ENCODE measurements around the gene SNX24.

Gene SNX24

GRCh38 chr5:122981846-122982245 lies 136.4 kb downstream of the SNX24 start:
- H3K4me2 ChIP-seq (ENCODE audit: low read depth, low read length, poor library complexity, severe bottlenecking): no peak overlapping the region
- no peaks in the 10 kb centered on the region for H4K20me1 ChIP-seq (ENCODE audit: low read depth, low read length)
- no peaks in the 10 kb centered on the region for H3K9me2 ChIP-seq (replicated peaks; ENCODE audit: insufficient read depth, low read length)
- H3K36me3 ChIP-seq (ENCODE audit: low read length): no peaks in the 10 kb centered on the region
- no peak overlapping the region for H3K9ac ChIP-seq (ENCODE audit: low read length)
- TF ChIP-seq EZH2phosphoT487 (conservative IDR thresholded peaks at IDR 0.05; ENCODE audit: low read length): no peak
- no peak for TF ChIP-seq CTCF (IDR thresholded peaks at IDR 0.05; ENCODE audit: insufficient read depth, low read length, poor library complexity, severe bottlenecking)
- no peaks in the 10 kb centered on the region for H3K27me3 ChIP-seq (ENCODE audit: low read length)
- no peaks in the 10 kb centered on the region for H3K79me2 ChIP-seq (ENCODE audit: insufficient read depth, low read length)
- H3K9me3 ChIP-seq (ENCODE audit: insufficient read depth, low read length): no peaks in the 10 kb centered on the region
- H3K4me3 ChIP-seq (ENCODE audit: insufficient read depth, low read length, poor library complexity, severe bottlenecking): no peak overlapping the region
- no peaks in the 10 kb centered on the region for H3F3A ChIP-seq (ENCODE audit: insufficient read depth)
- no peak overlapping the region for H3K27ac ChIP-seq (ENCODE audit: low read depth, low read length)
- no peak overlapping the region for H2AFZ ChIP-seq (ENCODE audit: low read depth, low read length, severe bottlenecking)

DNA sequence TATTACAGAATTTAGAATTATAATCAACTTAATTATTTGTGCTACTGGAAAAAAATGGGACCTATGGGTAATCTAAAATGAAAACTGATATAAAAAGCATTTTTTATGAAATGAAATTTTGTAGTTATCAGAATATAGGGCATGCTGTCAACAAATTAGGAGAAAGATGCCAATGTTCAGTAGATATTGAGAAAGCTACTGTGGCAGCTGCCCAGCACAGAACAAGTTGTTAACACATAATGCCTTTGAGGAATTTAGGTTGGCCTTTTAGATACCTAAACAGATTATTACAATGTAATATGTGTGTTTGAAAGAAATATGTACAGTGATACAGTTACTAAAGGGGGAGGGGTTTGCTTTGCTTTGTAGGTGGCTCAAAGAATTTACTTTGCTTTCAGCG lies 137.0 kb downstream of the SNX24 start:
- Histone ChIP-seq H3K4me3 (ENCODE audit: insufficient read depth, low read length, poor library complexity, severe bottlenecking) (no peak overlapping the region), H3K4me2 (ENCODE audit: low read depth, low read length, poor library complexity, severe bottlenecking) (no peak overlapping the region), H3K27ac (ENCODE audit: low read depth, low read length) (no peak overlapping the region), H3F3A (ENCODE audit: insufficient read depth) (no peaks in the 10 kb centered on the region), H3K9me3 (ENCODE audit: insufficient read depth, low read length) (no peaks in the 10 kb centered on the region), H2AFZ (ENCODE audit: low read depth, low read length, severe bottlenecking) (no peak overlapping the region), H3K27me3 (ENCODE audit: low read length) (no peaks in the 10 kb centered on the region), H4K20me1 (ENCODE audit: low read depth, low read length) (no peaks in the 10 kb centered on the region), H3K9ac (ENCODE audit: low read length) (no peak overlapping the region), H3K79me2 (ENCODE audit: insufficient read depth, low read length) (no peaks in the 10 kb centered on the region), H3K9me2 (replicated peaks; ENCODE audit: insufficient read depth, low read length) (no peaks in the 10 kb centered on the region), H3K36me3 (ENCODE audit: low read length) (no peaks in the 10 kb centered on the region)
- TF ChIP-seq EZH2phosphoT487 (conservative IDR thresholded peaks at IDR 0.05; ENCODE audit: low read length) (no peak), CTCF (IDR thresholded peaks at IDR 0.05; ENCODE audit: insufficient read depth, low read length, poor library complexity, severe bottlenecking) (no peak)

DNA sequence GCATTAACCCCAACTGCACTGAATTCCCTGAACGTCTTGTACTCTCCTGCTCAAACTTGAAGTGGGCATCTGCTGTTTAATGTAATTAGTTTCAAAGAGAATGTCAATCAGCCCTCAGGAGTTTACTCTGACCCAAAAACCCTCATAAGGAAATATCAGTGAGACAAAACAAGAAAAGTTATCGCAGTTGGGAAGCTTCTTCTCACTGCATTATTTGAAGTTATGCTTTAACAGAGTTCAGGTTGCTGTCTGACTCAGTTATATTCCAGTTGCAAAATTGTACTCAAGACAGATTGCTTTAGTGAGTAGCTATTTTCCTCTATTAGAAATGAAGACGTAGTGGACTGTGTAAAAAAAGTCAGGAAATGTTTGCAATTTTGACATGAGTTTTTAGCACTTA lies 139.0 kb downstream of the SNX24 start:
- no peaks in the 10 kb centered on the region for H4K20me1 ChIP-seq (ENCODE audit: low read depth, low read length)
- H3K79me2 ChIP-seq (ENCODE audit: insufficient read depth, low read length): no peaks in the 10 kb centered on the region
- TF ChIP-seq EZH2phosphoT487 (conservative IDR thresholded peaks at IDR 0.05; ENCODE audit: low read length) (no peak), CTCF (IDR thresholded peaks at IDR 0.05; ENCODE audit: insufficient read depth, low read length, poor library complexity, severe bottlenecking) (no peak)
- no peak overlapping the region for H3K9ac ChIP-seq (ENCODE audit: low read length)
- no peaks in the 10 kb centered on the region for H3K9me3 ChIP-seq (ENCODE audit: insufficient read depth, low read length)
- H3K4me2 ChIP-seq (ENCODE audit: low read depth, low read length, poor library complexity, severe bottlenecking): no peak overlapping the region
- no peaks in the 10 kb centered on the region for H3K27me3 ChIP-seq (ENCODE audit: low read length)
- no peaks in the 10 kb centered on the region for H3K9me2 ChIP-seq (replicated peaks; ENCODE audit: insufficient read depth, low read length)
- H2AFZ ChIP-seq (ENCODE audit: low read depth, low read length, severe bottlenecking): no peak overlapping the region
- no peaks in the 10 kb centered on the region for H3F3A ChIP-seq (ENCODE audit: insufficient read depth)
- no peaks in the 10 kb centered on the region for H3K36me3 ChIP-seq (ENCODE audit: low read length)
- H3K4me3 ChIP-seq (ENCODE audit: insufficient read depth, low read length, poor library complexity, severe bottlenecking): no peak overlapping the region
- H3K27ac ChIP-seq (ENCODE audit: low read depth, low read length): no peak overlapping the region

All from SU-DHL-6 (cell line).